Sigmoid colon (tissue), 4 donors: ENCODE measurements around the gene CEP170B.

Source experiments
- EP300 ChIP-seq, 4 donors: sonication (generic); formaldehyde crosslinking; IDR thresholded peaks; one replicate each; pipeline ENCODE4 v1.6.1; 2017; ENCODE audit warnings: antibody characterized with exemption in 4 of 4
- POLR2A ChIP-seq, 2 donors: fragments of 450-650 bp; IDR thresholded peaks; one replicate each; pipeline ENCODE4 v1.6.1; 2016; ENCODE audit warnings: antibody characterized with exemption in 2 of 2, mild to moderate bottlenecking in 2 of 2, moderate library complexity in 2 of 2
- POLR2AphosphoS5 ChIP-seq, 4 donors: sonication (generic); formaldehyde crosslinking; IDR thresholded peaks; one replicate each; pipeline ENCODE4 v1.6.1; 2017; ENCODE audit warnings: antibody characterized with exemption in 4 of 4
- TF ChIP-seq, protein P1 (sequence below), 4 experiments: fragments of 450-650 bp in 3 of 4; fragments of 200-600 bp in 1 of 4; IDR thresholded peaks; one replicate each; pipeline ENCODE4 v1.5.1; 2016 to 2019; ENCODE audit warnings: antibody characterized with exemption in 4 of 4, mild to moderate bottlenecking in 3 of 4, moderate library complexity in 2 of 4

DNA sequence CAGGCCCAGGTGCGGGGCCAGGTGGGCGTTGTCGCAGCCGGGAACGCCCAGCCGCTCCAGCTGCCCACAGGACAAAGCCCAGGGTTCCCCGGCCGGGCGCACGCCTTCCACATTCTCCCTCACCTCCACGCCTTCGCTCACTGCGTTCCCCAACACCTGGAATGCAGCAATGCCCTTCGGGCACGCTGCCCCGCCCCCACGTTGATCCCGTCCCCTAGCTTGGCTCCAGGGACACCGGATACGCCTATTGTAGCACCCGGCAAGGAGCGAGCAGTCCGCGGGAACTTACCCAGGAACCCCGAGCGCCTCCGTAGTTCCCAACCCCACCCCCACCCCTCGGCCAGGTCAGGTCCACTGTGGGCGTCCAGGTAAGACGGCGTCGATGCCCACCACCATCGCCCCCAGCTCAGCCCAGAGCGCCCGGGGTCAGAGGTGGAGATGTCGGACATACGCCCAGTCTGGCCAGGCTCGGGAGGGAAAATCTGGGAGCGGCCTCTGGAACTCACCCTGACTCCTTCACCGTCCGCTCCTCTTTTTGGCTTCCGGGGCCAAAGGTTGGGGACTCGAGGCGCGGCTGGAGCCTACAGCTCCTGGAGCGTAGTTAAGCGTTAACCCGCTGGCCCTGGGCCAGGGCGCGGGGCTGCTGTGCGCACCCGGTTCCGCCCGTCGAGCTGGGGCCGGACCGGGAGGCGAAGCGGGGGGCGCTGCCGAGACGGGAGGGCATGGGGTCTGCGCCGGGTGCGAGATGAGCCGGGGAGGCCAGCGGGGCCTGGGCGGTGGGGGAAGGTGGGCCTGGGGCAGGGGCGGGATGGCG is 594 bp upstream of the CEP170B start:
- TF ChIP-seq, protein P1, sequence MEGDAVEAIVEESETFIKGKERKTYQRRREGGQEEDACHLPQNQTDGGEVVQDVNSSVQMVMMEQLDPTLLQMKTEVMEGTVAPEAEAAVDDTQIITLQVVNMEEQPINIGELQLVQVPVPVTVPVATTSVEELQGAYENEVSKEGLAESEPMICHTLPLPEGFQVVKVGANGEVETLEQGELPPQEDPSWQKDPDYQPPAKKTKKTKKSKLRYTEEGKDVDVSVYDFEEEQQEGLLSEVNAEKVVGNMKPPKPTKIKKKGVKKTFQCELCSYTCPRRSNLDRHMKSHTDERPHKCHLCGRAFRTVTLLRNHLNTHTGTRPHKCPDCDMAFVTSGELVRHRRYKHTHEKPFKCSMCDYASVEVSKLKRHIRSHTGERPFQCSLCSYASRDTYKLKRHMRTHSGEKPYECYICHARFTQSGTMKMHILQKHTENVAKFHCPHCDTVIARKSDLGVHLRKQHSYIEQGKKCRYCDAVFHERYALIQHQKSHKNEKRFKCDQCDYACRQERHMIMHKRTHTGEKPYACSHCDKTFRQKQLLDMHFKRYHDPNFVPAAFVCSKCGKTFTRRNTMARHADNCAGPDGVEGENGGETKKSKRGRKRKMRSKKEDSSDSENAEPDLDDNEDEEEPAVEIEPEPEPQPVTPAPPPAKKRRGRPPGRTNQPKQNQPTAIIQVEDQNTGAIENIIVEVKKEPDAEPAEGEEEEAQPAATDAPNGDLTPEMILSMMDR (IDR thresholded peaks at IDR 0.05), result no peak
- TF ChIP-seq EP300 (IDR thresholded peaks at IDR 0.05) (no peak), POLR2A (IDR thresholded peaks at IDR 0.05) (no peak), POLR2AphosphoS5 (IDR thresholded peaks at IDR 0.05) (no peak)
